ENCODE data around the gene TMEM63B.

Gene TMEM63B

DNA sequence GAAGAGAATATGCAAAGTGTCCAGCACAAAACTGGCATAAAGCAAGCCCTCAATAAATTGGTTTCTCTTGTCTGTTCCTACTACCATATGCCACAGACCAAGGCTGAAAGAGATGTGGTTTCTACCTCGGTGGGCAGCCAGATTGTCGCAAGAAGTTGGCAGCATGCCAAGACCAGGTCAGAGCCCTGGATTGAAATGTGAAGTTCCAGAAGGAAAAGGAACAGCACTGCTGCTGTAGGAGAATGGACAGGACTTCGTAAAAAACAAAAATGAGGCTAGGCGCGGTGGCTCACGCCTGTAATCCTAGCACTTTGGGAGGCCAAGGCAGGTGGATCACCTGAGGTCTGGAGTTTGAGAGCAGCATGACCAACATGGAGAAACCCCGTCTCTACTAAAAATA lies 22.2 kb upstream of the TMEM63B start:
- no peak overlapping the region for H3K4me3 ChIP-seq (ENCODE audit: low read length)
- TF ChIP-seq, protein P1, sequence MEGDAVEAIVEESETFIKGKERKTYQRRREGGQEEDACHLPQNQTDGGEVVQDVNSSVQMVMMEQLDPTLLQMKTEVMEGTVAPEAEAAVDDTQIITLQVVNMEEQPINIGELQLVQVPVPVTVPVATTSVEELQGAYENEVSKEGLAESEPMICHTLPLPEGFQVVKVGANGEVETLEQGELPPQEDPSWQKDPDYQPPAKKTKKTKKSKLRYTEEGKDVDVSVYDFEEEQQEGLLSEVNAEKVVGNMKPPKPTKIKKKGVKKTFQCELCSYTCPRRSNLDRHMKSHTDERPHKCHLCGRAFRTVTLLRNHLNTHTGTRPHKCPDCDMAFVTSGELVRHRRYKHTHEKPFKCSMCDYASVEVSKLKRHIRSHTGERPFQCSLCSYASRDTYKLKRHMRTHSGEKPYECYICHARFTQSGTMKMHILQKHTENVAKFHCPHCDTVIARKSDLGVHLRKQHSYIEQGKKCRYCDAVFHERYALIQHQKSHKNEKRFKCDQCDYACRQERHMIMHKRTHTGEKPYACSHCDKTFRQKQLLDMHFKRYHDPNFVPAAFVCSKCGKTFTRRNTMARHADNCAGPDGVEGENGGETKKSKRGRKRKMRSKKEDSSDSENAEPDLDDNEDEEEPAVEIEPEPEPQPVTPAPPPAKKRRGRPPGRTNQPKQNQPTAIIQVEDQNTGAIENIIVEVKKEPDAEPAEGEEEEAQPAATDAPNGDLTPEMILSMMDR (IDR thresholded peaks at IDR 0.05; ENCODE audit: insufficient read depth, low read depth, low read length, missing control alignments) = no peak
- no peak for DNase-seq (ENCODE audit: low read depth)

DNA sequence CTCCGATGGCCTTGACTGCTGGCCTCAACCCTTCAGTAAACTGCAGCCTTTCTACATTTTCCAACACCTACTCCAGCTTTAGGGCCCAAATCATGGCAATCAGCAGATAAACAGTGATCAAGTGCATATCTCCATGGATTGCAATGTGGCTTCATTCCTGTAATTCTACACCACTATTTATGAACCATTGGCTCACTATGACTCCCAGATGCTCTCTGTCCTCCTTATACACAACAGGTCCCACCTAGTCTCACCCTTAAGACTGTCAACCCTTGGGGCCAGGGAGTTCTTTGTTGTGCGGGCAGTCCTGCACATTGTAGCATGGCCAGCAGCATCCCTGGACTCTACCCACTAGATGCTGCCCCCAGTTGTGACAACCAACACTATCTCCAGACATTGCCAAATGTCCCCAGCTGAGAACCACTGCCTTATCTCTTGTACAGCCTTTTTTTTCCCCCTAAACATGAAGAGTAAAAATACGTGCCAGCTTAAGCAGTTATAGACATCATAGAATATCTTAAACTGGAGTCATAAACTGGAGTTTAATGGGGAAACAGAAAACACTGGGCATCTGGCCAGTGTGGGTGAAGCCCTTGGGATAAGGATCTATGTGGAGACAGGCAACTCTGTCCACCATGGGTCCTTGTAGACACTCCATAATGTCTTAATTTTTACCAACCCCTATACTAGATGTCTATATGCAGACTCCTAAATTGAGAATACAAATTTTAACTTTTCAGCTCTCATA lies 21.2 kb upstream of the TMEM63B start:
- DNase-seq (ENCODE audit: low read depth) = no peak
- no peak overlapping the region for H3K4me3 ChIP-seq (ENCODE audit: low read length)
- TF ChIP-seq, protein P1 (IDR thresholded peaks at IDR 0.05; ENCODE audit: insufficient read depth, low read depth, low read length, missing control alignments) = no peak

DNA sequence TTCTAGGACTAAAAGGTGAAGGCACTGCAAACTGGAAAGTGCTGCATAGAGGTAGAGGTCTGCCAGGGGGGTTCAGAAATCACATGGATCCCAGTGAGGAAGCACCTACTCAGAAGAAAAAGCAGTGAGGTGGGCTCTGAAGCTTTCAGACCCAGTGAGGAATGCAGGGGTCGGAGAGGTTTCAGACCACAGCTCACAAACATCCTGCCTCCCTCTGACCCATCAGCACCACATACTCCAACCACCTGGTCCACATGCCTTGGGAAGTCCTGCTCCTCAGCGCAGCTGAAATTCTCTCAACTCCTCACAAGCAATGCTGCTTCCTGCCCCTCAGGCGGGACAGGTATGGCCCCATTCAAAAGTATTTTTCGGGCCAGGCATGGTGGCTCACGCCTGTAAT lies 20.3 kb upstream of the TMEM63B start:
- H3K4me3 ChIP-seq (ENCODE audit: low read length) = no peak overlapping the region

DNA sequence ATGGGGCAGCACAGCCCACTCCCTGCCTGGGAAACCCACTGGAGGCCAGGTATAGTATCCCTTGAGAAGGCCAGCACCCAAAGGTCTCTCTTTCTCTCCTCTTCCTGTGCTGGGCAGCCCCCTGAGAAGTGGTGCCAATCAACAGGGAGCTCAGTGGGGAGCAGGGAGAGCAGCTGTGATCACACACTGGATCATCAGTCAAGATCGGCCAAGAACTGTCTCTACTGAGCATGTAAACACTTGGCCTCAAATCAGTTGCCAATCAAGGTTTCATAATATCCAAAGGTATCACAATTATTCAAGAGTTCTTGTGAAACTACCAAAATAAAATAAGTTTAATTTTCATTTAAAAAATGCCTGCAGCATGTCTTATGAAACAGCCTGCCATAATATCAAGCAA lies 18.9 kb upstream of the TMEM63B start:
- no peak for DNase-seq (ENCODE audit: low read depth)
- H3K4me3 ChIP-seq (ENCODE audit: low read length) = no peak overlapping the region
- TF ChIP-seq, protein P1 (IDR thresholded peaks at IDR 0.05; ENCODE audit: insufficient read depth, low read depth, low read length, missing control alignments) = no peak

More for the DNA sequence above, 20.3 kb upstream of the TMEM63B start:
- DNase-seq (ENCODE audit: low read depth) = no peak
- TF ChIP-seq, protein P1 (IDR thresholded peaks at IDR 0.05; ENCODE audit: insufficient read depth, low read depth, low read length, missing control alignments) = no peak

DNA sequence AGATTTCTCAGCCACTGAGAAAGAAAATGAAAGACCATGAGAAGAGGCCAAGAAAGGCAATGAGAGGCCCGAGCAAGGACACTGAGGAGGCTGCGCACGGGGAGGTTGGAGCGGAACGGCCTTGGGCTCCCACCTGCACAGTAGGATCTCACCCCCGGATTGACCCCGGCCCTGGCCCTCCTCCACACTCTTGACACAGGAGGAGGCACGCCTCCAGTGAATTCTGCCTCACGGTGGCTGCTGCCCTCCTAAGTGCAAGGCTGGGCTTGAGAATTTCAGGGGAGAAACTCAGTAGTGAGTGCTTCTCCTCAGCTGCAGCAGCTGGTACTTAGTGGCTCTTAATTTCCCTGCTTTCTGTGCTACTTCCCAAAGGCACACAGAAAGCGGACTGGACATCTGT lies 18.1 kb upstream of the TMEM63B start:
- no peak for DNase-seq (ENCODE audit: low read depth)
- H3K4me3 ChIP-seq (ENCODE audit: low read length) = no peak overlapping the region
- TF ChIP-seq, protein P1 (IDR thresholded peaks at IDR 0.05; ENCODE audit: insufficient read depth, low read depth, low read length, missing control alignments) = no peak

DNA sequence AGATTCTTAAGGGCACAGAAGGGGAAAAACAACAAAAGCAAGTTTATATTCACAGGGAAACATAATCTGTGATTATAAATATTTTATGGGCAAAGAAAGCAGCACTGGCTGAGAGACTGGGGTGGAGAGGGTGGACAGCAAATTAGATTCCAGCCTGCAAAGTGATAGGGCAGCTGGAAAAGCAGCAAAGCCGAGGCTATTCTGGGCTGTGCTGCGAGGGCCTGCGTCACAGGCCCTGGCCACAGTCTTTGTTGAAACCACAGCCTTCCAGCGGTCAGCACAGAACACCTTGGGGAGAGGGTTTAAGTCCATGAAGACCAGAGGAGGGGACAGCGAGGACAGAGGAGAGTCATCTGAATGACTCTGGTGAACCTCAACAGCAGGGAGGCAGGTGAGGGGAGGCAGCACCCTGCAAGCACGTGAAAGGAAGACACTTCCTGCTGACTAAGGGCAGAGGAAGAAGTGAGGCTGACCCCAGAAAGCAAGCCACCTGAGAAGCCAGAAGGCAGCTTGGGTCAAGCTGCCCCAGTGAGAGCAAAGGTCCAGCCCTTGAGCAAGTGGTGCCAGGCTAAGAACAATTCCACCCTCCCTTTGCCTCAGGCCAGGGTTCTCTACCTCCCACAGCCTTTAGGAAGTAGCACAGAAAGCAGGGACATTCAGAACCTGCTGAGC lies 17.2 kb upstream of the TMEM63B start:
- no peak overlapping the region for H3K4me3 ChIP-seq (ENCODE audit: low read length)
- no peak for DNase-seq (ENCODE audit: low read depth)
- TF ChIP-seq, protein P1 (IDR thresholded peaks at IDR 0.05; ENCODE audit: insufficient read depth, low read depth, low read length, missing control alignments) = no peak

Data from epithelial cell of esophagus (primary cell).